ENCODE results near the gene NUBP2. TPM values are rescaled to one million over a fixed set of nuclear protein-coding genes. Genes with fewer than 3 reads are reported as not detected.

The NUBP2 gene
- total and polyA plus RNA-seq, 10 of the 15 experiments (the other 5 are each of a cell fraction or from before 2014, with no cell fraction given): 1.9 to 129 (median 51.7) TPM

DNA sequence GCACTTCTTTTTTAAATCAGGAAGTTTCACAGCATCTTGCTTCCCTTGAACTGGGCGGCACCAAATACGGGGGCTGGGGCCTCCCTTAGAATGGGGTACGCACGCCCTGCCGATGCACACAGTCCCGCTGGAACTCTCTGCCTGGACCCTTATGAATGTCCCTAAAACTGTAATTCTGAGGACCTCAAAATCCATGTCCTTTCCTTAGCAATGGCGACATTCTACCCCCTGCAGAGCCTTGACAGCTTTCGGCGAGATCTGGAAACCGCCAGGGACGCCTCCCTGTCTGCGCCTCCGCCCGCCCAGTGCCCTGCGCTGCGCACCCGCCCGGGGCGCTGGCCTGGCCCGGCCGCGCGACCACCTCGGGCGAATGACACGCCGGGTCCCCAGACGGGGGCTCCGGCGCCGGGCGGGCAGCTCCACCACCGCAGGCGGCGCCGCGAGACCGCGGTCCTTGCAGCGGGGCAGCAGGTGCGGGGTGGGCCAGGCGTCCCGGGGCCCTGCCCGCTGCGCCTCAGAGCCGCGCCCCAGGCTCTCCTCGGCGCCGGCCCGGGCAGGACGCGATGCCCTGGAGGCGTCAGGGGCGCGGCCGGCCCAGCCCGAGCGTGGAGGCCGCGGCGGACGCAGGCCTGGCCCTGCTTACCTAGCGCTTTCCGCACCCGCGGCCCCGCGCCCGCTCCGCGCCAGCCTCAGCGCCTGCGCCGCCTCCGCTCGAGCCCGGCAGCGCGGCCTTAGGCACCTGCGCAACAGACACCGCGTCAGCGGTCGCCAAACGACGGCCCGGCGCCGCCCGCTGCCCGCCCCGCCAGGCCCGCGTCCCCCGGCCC is 43.3 kb downstream of the NUBP2 start:
- BruUV-seq (replicated peaks): no TSS peak
- 2% methylated on average over 77 of the region's 96 CpGs for WGBS (ENCODE audit: insufficient coverage, insufficient replicate concordance, low lambda C conversion rate, missing lambda C conversion rate)
- H3K27me3 ChIP-seq (replicated peaks in 1 of 2; ENCODE audit: control insufficient read depth in 2 of 2, insufficient read depth in 2 of 2, low read length in 1 of 2): no peaks in the 10 kb centered on the region
- H2AFZ ChIP-seq (ENCODE audit: control insufficient read depth, low read depth, low read length): peak overlapping the region; percentile 99
- H3K4me1 ChIP-seq (ENCODE audit: control insufficient read depth, insufficient read depth, low read length): peaks cover 4% of the 10 kb centered on the region; the same call in 1 of the 2 replicates
- in situ Hi-C loops (cut with MboI): no loop called here
- ChIA-PET RAD21 (ENCODE audit: unreplicated experiment) (no interaction called here), SMC1A (ENCODE audit: uncharacterized antibody, unreplicated experiment) (no interaction called here), CTCF (no interaction called here), POLR2A (interaction anchor here (2.4 kb wide), 1 partner anchor 44 kb away, joined by 8 read pairs; the partner anchor contains the start of genes NUBP2 and SPSB3)
- no peaks in the 10 kb centered on the region for H4K20me1 ChIP-seq (ENCODE audit: control insufficient read depth, insufficient read depth)
- H3K79me2 ChIP-seq (ENCODE audit: control insufficient read depth, insufficient read depth, low read length): peaks cover 17% of the 10 kb centered on the region
- intact Hi-C loops (cut with micrococcal nuclease; ENCODE audit: unreplicated experiment): loop anchor here (2.0 kb wide), 1 partner anchor 43 kb away; the partner anchor contains the start of genes NUBP2 and SPSB3
- DNase-seq (ENCODE audit: low read depth, low spot score) (no peak), ATAC-seq (peak; percentile 48), FAIRE-seq (no peak)
- H3K9me3 ChIP-seq (replicated peaks; ENCODE audit: control insufficient read depth, insufficient read depth, low read length): no peaks in the 10 kb centered on the region
- H3K4me3 ChIP-seq: peak overlapping the region; percentile 75
- no peak overlapping the region for H3K27ac ChIP-seq (ENCODE audit: control insufficient read depth, insufficient read depth)
- peak overlapping the region; percentile 48; the same call in 1 of the 2 replicates for H3K9ac ChIP-seq (ENCODE audit: control insufficient read depth, insufficient read depth, low read length)
- H3K4me2 ChIP-seq (ENCODE audit: control insufficient read depth, insufficient read depth): peak overlapping the region; percentile 70
- no peaks in the 10 kb centered on the region for H3K36me3 ChIP-seq (ENCODE audit: control insufficient read depth in 2 of 2, insufficient read depth in 2 of 2, low read length in 1 of 2)
- TF ChIP-seq BHLHE40 (IDR thresholded peaks at IDR 0.05; ENCODE audit: borderline replicate concordance in 1 of 2, low read depth in 2 of 2, low read length in 1 of 2) (0 out of 4 replicates have a peak, but pooled peaks of 1 of the 2 experiments have one; percentile 9), POU2F2 (IDR thresholded peaks at IDR 0.05; ENCODE audit: borderline replicate concordance, low read depth, low read length) (no peak), BACH1 (IDR thresholded peaks at IDR 0.05; ENCODE audit: borderline replicate concordance) (peak; percentile 46; the same call in 1 of the 2 replicates), NR2F1 (conservative IDR thresholded peaks at IDR 0.05) (0 out of 2 replicates have a peak, but pooled peaks have one; percentile 33), GATAD2B (conservative IDR thresholded peaks at IDR 0.05; ENCODE audit: low read depth) (peak; percentile 77), SP1 (IDR thresholded peaks at IDR 0.05; ENCODE audit: low read depth, low read length) (no peak), FOXM1 (IDR thresholded peaks at IDR 0.05; ENCODE audit: low read depth, low read length) (no peak), IKZF1 (conservative IDR thresholded peaks at IDR 0.05) (no peak), ZNF274 (IDR thresholded peaks at IDR 0.05; ENCODE audit: insufficient read depth, insufficient read length) (no peak), STAT3 (IDR thresholded peaks at IDR 0.05; ENCODE audit: low read depth, low read length) (no peak), RELA (IDR thresholded peaks at IDR 0.05; ENCODE audit: borderline replicate concordance, partially characterized antibody) (no peak), SMARCA5 (IDR thresholded peaks at IDR 0.05) (0 out of 2 replicates have a peak, but pooled peaks have one; percentile 64), BMI1 (IDR thresholded peaks at IDR 0.05; ENCODE audit: borderline replicate concordance) (no peak)
- TF ChIP-seq, protein P1, sequence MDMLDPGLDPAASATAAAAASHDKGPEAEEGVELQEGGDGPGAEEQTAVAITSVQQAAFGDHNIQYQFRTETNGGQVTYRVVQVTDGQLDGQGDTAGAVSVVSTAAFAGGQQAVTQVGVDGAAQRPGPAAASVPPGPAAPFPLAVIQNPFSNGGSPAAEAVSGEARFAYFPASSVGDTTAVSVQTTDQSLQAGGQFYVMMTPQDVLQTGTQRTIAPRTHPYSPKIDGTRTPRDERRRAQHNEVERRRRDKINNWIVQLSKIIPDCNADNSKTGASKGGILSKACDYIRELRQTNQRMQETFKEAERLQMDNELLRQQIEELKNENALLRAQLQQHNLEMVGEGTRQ (IDR thresholded peaks at IDR 0.05; ENCODE audit: borderline replicate concordance, low read depth, low read length): no peak
- TF ChIP-seq, protein P2, sequence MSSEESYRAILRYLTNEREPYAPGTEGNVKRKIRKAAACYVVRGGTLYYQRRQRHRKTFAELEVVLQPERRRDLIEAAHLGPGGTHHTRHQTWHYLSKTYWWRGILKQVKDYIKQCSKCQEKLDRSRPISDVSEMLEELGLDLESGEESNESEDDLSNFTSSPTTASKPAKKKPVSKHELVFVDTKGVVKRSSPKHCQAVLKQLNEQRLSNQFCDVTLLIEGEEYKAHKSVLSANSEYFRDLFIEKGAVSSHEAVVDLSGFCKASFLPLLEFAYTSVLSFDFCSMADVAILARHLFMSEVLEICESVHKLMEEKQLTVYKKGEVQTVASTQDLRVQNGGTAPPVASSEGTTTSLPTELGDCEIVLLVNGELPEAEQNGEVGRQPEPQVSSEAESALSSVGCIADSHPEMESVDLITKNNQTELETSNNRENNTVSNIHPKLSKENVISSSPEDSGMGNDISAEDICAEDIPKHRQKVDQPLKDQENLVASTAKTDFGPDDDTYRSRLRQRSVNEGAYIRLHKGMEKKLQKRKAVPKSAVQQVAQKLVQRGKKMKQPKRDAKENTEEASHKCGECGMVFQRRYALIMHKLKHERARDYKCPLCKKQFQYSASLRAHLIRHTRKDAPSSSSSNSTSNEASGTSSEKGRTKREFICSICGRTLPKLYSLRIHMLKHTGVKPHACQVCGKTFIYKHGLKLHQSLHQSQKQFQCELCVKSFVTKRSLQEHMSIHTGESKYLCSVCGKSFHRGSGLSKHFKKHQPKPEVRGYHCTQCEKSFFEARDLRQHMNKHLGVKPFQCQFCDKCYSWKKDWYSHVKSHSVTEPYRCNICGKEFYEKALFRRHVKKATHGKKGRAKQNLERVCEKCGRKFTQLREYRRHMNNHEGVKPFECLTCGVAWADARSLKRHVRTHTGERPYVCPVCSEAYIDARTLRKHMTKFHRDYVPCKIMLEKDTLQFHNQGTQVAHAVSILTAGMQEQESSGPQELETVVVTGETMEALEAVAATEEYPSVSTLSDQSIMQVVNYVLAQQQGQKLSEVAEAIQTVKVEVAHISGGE (CRISPR knock-in tag; IDR thresholded peaks at IDR 0.05): no peak
- TF ChIP-seq, protein P3, sequence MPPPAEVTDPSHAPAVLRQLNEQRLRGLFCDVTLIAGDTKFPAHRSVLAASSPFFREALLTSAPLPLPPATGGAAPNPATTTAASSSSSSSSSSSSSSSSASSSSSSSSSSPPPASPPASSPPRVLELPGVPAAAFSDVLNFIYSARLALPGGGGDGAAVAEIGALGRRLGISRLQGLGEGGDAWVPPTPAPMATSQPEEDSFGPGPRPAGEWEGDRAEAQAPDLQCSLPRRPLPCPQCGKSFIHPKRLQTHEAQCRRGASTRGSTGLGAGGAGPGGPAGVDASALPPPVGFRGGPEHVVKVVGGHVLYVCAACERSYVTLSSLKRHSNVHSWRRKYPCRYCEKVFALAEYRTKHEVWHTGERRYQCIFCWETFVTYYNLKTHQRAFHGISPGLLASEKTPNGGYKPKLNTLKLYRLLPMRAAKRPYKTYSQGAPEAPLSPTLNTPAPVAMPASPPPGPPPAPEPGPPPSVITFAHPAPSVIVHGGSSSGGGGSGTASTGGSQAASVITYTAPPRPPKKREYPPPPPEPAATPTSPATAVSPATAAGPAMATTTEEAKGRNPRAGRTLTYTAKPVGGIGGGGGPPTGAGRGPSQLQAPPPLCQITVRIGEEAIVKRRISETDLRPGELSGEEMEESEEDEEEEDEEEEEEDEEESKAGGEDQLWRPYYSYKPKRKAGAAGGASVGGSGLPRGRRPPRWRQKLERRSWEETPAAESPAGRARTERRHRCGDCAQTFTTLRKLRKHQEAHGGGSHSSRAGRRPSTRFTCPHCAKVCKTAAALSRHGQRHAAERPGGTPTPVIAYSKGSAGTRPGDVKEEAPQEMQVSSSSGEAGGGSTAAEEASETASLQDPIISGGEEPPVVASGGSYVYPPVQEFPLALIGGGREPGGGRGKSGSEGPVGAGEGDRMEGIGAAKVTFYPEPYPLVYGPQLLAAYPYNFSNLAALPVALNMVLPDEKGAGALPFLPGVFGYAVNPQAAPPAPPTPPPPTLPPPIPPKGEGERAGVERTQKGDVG (CRISPR knock-in tag; IDR thresholded peaks at IDR 0.05): no peak
